Activated T-cell treated with anti-CD3 and anti-CD28 coated beads for 4 hours (primary cell): ENCODE results near the gene IPO13.

Experiments
- DNase-seq: peaks from one replicate; pipeline ENCODE4 v3.0.0-alpha.2; 2020

Gene IPO13

GRCh38 chr1:43990271-43991199 is 43.8 kb downstream of the IPO13 start:
- DNase-seq: no peak

- DNase-seq: no peak
Observed at GRCh38 chr1:43991200-43991475, 44.4 kb downstream of the IPO13 start.

- DNase-seq: peak; percentile 60
Observed at GRCh38 chr1:43991476-43992231, 44.9 kb downstream of the IPO13 start, which contains the start of gene CCDC24. Gene CCDC24, plus strand, starts transcription at chr1:43991599. Its CDS starts 280 bp downstream, at chr1:43991879.

- no peak for DNase-seq
Observed at GRCh38 chr1:43992232-43992995, 45.7 kb downstream of the IPO13 start.

- no peak for DNase-seq
Observed at GRCh38 chr1:43993206-43993914, 46.6 kb downstream of the IPO13 start.

GRCh38 chr1:43994071-43994470 is 47.3 kb downstream of the IPO13 start:
- DNase-seq: no peak

DNA sequence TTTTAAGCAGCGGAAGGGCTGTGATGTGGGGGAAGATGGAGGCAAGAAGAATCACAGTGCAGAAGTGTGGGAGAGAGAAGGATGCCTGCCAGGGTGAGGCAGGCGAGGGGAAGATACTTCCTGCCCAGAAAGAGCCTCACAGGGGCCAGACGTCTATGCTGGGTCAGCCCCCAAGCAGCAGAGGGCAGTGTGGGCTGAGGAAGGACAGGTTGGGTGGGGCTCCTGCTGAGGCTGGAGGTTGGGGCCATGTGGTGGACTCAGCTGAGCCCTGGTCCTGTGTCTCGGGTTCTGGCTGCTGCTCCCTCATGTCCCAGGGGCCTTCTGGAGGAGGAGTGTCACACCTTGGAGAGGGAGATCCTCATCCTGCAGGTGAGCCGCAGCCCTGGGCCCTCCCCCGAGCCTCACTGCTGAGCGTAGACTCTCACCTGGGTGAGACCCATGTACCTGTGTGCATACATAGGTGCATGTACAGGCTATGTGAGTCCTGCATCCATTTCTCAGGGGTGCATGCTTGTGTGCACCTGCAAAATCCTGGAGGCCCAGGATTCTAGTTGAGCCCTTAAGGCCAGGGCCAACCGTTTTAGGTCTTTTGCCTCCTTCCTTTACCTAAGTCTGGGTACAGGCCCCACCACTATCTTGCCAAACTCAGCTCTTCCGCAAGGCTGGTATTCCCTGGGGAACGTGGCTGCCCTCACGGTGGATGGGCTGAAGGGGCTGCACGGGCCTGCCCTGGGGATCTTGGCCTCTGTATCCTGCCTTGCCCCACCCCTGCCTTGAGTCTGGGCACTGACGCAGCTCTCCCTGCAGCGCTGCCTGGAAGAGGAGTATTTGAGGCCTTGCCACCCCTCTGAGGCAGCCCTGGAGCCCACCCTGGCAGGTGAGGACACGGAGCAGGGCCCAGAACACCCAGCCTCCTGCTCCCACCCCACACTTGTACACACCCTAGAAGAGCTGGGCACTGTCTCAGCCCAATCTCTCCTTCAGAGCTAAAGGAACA is 48.3 kb downstream of the IPO13 start:
- no peak for DNase-seq

DNA sequence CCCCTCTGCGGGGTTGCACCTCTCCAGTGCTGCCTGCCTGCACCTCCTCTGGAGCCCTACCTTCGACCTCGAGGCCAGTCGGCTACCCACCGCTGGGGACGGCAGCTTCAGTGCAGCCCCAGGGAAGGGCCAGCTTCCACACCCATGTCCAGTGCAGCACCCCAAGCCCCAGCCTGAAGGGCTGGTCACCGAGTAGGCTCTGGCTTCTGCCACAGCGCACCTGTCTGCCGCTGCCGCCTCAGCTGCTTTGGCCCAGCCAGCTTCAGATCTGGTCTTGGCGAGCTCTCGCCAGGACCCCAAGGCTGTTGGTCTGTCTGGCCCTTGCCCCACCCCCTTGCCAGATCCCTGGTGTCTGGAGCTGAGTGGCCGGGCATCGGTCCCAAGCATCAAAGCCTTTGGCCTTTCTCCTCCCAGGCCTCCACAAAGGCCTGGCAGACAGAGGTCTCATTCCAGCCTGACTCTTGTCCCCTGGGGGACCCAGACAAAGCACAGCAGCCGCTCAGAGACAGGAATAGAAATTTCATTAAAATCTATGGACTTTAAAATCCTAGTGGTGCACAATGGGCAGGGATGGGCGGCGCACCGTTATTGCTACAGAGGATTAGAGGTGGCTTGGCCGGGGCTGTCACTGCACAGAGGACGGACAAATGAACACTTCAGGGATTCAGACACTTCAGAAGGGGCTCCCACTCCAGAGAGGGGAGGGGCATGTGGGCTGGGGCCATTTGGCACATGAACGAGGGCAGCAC is 49.4 kb downstream of the IPO13 start:
- DNase-seq: no peak

GRCh38 chr1:43996733-43997115 is 50.0 kb downstream of the IPO13 start:
- no peak for DNase-seq

DNA sequence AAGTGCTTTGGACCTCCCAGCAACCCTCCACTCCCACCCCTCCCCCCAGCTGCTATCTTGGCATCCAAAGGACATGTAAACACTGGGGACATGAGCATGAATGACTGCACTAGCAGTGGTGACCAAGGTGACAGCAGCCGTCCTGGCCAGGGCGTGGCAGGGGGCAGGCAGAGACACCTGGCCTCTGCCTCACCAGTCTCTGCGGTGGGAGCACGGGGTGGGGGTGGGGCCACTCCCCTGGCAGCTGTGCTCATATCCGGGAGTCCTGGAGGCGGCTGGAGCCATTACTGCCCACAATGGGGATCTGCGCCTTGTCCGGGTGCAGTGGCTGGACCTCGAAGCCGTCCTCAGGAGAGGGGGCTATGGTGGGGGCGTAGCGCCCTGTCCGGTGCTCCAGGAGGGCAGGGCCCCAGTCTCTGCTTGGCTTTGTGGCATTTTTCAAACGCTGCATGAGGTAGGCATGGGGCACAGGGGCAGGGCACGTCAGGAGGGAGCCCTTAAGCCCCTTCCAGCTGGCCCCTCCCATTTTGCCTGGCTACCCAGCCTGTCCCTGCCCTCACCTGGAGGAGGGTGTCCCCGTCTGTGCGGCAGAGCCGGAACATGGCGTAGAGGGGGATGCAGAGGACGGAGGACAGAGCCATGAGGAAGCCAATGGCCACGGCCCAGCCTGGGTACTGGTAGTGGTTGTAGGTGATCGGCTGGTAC is 50.7 kb downstream of the IPO13 start:
- no peak for DNase-seq

DNA sequence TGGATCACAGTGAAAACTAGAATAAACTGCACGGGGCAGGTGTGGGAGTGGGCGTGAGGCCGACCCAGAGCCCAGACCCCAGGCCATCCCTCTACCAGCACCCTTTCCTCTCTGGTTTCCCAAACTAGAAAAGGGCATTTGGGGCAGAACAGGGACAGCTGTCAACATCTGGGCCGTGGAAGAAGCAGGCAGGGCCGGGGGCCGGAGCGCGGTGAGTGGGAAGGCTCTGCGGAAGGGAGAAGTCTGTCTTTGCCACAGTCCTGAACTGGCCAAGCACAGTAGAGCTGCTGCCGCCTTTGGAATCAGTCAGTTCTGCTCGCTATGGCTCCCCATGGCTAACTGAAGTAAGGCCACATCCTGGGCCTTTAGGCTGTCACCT is 51.2 kb downstream of the IPO13 start:
- DNase-seq: no peak

GRCh38 chr1:43999455-43999854 is 52.7 kb downstream of the IPO13 start:
- DNase-seq: no peak

DNA sequence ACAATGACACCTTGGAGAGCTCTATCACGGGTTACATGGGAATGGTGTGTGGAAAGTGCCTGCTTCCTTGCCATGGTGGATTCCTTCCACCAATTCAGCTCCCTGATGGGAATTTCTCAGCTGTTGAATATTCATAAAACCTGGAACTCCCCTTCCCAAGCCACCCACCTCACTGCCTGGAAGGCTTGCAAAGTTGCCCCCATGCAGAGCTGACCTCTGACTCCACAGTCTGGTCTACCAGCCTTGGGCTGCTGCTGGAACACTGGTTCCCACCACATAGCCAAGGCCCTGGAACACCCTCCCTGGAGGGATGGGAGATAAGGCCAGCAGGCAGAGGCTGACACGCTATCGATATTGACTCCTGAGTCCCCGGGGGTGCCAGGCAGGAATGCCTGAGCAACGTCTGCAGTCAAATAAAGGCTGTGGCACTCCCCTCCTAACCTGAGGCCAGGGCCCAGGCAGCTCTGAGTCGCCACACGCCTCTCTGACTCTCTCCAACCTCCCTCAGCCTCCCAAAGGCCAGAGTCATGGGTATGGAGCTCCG is 53.4 kb downstream of the IPO13 start:
- no peak for DNase-seq

- DNase-seq: no peak
Observed at GRCh38 chr1:44002165-44002564, 55.4 kb downstream of the IPO13 start.

DNA sequence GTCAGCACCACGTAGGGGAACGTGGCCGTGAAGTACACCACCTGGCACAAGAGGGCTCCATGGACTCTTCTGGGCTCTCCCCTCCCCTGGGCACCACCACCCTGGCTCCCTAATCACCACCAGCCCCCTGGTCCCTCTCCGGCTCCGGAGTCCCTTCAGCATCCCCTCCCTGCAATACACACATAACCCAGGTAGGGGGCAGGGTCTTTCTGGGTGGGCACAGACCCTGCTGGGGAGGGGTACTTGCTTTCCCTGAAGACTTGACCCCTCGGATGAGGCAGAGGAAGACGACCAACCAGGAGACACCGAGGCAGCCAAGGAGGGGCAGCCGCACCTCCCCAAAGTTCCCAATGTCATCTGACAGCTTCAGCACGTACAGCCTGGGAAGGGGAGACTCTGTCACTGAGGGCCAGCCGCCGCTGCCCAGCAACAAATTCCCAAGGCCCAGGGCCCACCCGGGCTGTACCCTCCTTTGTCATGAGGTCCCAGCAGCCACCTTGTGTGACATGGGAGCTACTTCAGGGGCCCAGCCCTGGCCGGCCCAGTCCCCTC is 55.9 kb downstream of the IPO13 start:
- no peak for DNase-seq

GRCh38 chr1:44008259-44008658 is 61.5 kb downstream of the IPO13 start:
- DNase-seq: no peak

DNA sequence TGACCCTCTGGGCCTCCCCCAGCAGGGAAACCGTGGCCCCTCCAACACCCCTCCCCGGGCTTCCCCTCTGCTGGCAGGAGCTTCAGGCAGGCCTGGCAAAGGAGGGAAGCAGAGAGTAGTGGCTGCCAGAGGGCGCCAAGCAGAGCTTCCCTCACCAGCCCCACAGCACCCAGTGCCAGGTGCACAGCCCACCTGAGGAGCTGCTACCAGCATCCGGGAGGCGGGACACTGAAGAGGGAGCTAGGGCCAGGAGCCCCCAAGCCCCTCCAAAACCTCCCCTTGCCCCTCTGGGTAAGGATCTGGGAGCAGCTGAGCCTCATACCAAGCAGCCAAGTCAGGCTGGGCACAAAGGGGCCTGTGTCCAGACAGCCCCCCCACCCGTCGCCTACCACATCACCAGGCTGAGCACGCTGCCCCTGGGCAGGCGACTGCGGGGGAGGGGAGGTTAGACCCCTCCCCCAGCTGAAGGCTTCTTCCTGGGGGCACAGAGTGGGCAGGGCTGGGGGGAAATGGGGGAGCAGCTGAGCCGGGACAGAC is 64.3 kb downstream of the IPO13 start:
- no peak for DNase-seq

DNA sequence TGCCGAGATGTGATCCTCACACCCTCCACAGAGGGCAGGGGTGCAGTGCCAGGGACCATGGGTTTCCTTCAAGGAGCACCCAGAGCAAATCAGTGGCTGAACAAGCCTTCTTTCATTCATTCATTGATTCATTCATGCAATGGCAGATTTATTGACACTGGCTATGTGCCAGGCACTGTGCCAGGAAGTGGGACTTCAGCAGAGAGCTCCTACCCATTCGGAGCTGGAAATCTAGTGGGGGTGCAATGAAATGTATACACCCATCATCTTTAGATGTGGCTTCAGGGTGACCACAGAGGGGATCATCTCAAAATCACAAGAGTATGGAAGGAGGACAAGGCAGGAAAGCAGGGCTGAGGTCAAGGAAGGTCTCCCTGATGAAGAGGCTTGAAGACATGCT is 65.7 kb downstream of the IPO13 start:
- DNase-seq: no peak

DNA sequence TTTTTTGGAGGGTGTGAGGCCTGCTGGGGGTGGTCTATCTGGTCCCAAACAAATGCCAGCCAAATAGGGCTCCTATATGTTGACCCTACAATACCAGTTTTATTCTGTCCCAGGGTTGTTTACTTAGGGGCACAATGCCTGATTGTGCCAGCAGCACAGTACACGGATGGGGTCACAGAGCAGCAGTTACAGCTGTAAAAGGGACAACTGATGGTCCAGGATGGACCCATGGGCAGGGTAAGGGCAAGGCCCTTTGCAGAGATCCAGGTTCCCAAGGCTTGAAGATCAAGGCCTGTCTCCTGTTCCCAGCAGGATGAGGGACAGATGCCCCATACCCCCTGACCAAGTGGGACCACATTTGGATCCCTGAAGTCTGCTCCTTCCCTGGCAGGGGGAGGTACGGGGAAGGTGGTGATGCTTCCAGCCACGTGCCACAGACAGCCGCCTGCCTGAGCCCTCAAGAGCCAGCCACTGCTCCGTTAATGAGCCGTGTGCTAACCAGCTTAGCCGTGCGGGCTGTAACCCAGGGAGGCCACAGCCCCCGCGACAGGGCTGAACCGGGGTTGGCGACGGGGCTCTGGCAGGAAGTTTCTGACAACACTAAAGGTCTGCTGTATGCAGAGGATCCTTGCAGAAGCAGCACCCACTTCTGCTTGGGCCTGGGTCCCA is 66.3 kb downstream of the IPO13 start:
- DNase-seq: no peak
